ENCODE data around the gene RNF213.

Gene RNF213

GRCh38 chr17:80442323-80442659 is 181.6 kb downstream of the RNF213 start:
- Histone ChIP-seq H3K9ac (ENCODE audit: low read length) (no peak overlapping the region), H3K9me2 (replicated peaks; ENCODE audit: insufficient read depth, low read length) (no peaks in the 10 kb centered on the region), H3K4me3 (ENCODE audit: insufficient read depth, low read length, poor library complexity, severe bottlenecking) (no peak overlapping the region)

GRCh38 chr17:80442764-80443163 is 182.1 kb downstream of the RNF213 start:
- no peak overlapping the region for H3K4me2 ChIP-seq (ENCODE audit: low read depth, low read length, poor library complexity, severe bottlenecking)
- no peak for TF ChIP-seq CTCF (IDR thresholded peaks at IDR 0.05; ENCODE audit: insufficient read depth, low read length, poor library complexity, severe bottlenecking)
- no peak for TF ChIP-seq EZH2phosphoT487 (conservative IDR thresholded peaks at IDR 0.05; ENCODE audit: low read length)
- no peaks in the 10 kb centered on the region for H3K36me3 ChIP-seq (ENCODE audit: low read length)
- H3K9me2 ChIP-seq (replicated peaks; ENCODE audit: insufficient read depth, low read length) = no peaks in the 10 kb centered on the region
- no peak overlapping the region for H3K9ac ChIP-seq (ENCODE audit: low read length)
- no peak overlapping the region for H2AFZ ChIP-seq (ENCODE audit: low read depth, low read length, severe bottlenecking)
- no peaks in the 10 kb centered on the region for H3K9me3 ChIP-seq (ENCODE audit: insufficient read depth, low read length)
- no peaks in the 10 kb centered on the region for H3F3A ChIP-seq (ENCODE audit: insufficient read depth)
- H3K27ac ChIP-seq (ENCODE audit: low read depth, low read length) = no peak overlapping the region
- no peaks in the 10 kb centered on the region for H3K79me2 ChIP-seq (ENCODE audit: insufficient read depth, low read length)
- H4K20me1 ChIP-seq (ENCODE audit: low read depth, low read length) = no peaks in the 10 kb centered on the region
- no peak overlapping the region for H3K4me3 ChIP-seq (ENCODE audit: insufficient read depth, low read length, poor library complexity, severe bottlenecking)
- no peaks in the 10 kb centered on the region for H3K27me3 ChIP-seq (ENCODE audit: low read length)

More at GRCh38 chr17:80442323-80442659, 181.6 kb downstream of the RNF213 start:
- no peak overlapping the region for H3K27ac ChIP-seq (ENCODE audit: low read depth, low read length)
- H3F3A ChIP-seq (ENCODE audit: insufficient read depth) = no peaks in the 10 kb centered on the region
- H3K27me3 ChIP-seq (ENCODE audit: low read length) = no peaks in the 10 kb centered on the region
- no peak overlapping the region for H3K4me2 ChIP-seq (ENCODE audit: low read depth, low read length, poor library complexity, severe bottlenecking)
- TF ChIP-seq CTCF (IDR thresholded peaks at IDR 0.05; ENCODE audit: insufficient read depth, low read length, poor library complexity, severe bottlenecking) = no peak
- TF ChIP-seq EZH2phosphoT487 (conservative IDR thresholded peaks at IDR 0.05; ENCODE audit: low read length) = no peak
- no peaks in the 10 kb centered on the region for H3K79me2 ChIP-seq (ENCODE audit: insufficient read depth, low read length)
- no peaks in the 10 kb centered on the region for H4K20me1 ChIP-seq (ENCODE audit: low read depth, low read length)
- H2AFZ ChIP-seq (ENCODE audit: low read depth, low read length, severe bottlenecking) = no peak overlapping the region
- no peaks in the 10 kb centered on the region for H3K9me3 ChIP-seq (ENCODE audit: insufficient read depth, low read length)
- no peaks in the 10 kb centered on the region for H3K36me3 ChIP-seq (ENCODE audit: low read length)

- H3K79me2 ChIP-seq (ENCODE audit: insufficient read depth, low read length) = no peaks in the 10 kb centered on the region
- no peaks in the 10 kb centered on the region for H3K27me3 ChIP-seq (ENCODE audit: low read length)
- H2AFZ ChIP-seq (ENCODE audit: low read depth, low read length, severe bottlenecking) = no peak overlapping the region
- H3K4me2 ChIP-seq (ENCODE audit: low read depth, low read length, poor library complexity, severe bottlenecking) = no peak overlapping the region
- no peak overlapping the region for H3K9ac ChIP-seq (ENCODE audit: low read length)
- no peaks in the 10 kb centered on the region for H3K36me3 ChIP-seq (ENCODE audit: low read length)
- H3K9me2 ChIP-seq (replicated peaks; ENCODE audit: insufficient read depth, low read length) = no peaks in the 10 kb centered on the region
- no peak overlapping the region for H3K27ac ChIP-seq (ENCODE audit: low read depth, low read length)
- no peaks in the 10 kb centered on the region for H4K20me1 ChIP-seq (ENCODE audit: low read depth, low read length)
- no peak overlapping the region for H3K4me3 ChIP-seq (ENCODE audit: insufficient read depth, low read length, poor library complexity, severe bottlenecking)
- no peaks in the 10 kb centered on the region for H3F3A ChIP-seq (ENCODE audit: insufficient read depth)
- TF ChIP-seq CTCF (IDR thresholded peaks at IDR 0.05; ENCODE audit: insufficient read depth, low read length, poor library complexity, severe bottlenecking) = no peak
- no peaks in the 10 kb centered on the region for H3K9me3 ChIP-seq (ENCODE audit: insufficient read depth, low read length)
Observed at GRCh38 chr17:80443498-80443897, 182.8 kb downstream of the RNF213 start.

All from SU-DHL-6 (cell line).